Fibroblast of villous mesenchyme (primary cell): ENCODE measurements around the gene DCC. TPM values are rescaled to one million over a fixed set of nuclear protein-coding genes. Genes with fewer than 3 reads are reported as not detected.

Experiments
- DNase-seq: peaks from one replicate; pipeline ENCODE4 v3.0.0-alpha.2; 2010; ENCODE audit warnings: low read depth
- H3K4me3 ChIP-seq: 2 replicates; pipeline ENCODE4 v1.5.1; 2011; ENCODE audit warnings: low read depth, mild to moderate bottlenecking, low read length
- CTCF ChIP-seq: IDR thresholded peaks from 2 replicates; pipeline ENCODE4 v1.5.1; 2012; ENCODE audit warnings: low read depth, mild to moderate bottlenecking, low read length; ENCODE audit not compliant: insufficient read depth
- total RNA-seq: library from RNA; depleted of rRNA; stranded (reverse); fragments of >200 nt; gene quantifications from 2 replicates; pipeline ENCODE4 v1.2.3, GENCODE V29; 2012

DCC gene
- total RNA-seq, 1 donor: not detected

- no peak for TF ChIP-seq CTCF
- DNase-seq: no peak
- no peak overlapping the region for H3K4me3 ChIP-seq
Observed at GRCh38 chr18:52499016-52499415, 159.0 kb downstream of the DCC start.

- no peak overlapping the region for H3K4me3 ChIP-seq
- no peak for DNase-seq
- no peak for TF ChIP-seq CTCF
Observed at GRCh38 chr18:52499644-52500043, 159.6 kb downstream of the DCC start.

- no peak overlapping the region for H3K4me3 ChIP-seq
- no peak for DNase-seq
- no peak for TF ChIP-seq CTCF
Observed at GRCh38 chr18:52504589-52504988, 164.6 kb downstream of the DCC start.

- H3K4me3 ChIP-seq: no peak overlapping the region
- DNase-seq: no peak
- TF ChIP-seq CTCF: no peak
Observed at GRCh38 chr18:52510139-52510538, 170.1 kb downstream of the DCC start.

GRCh38 chr18:52518086-52518485 lies 178.1 kb downstream of the DCC start:
- no peak for TF ChIP-seq CTCF
- H3K4me3 ChIP-seq: no peak overlapping the region
- DNase-seq: no peak

- TF ChIP-seq CTCF: no peak
- no peak overlapping the region for H3K4me3 ChIP-seq
- no peak for DNase-seq
Observed at GRCh38 chr18:52519021-52519420, 179.0 kb downstream of the DCC start.

- no peak for DNase-seq
- no peak for TF ChIP-seq CTCF
Observed at GRCh38 chr18:52523566-52523965, 183.6 kb downstream of the DCC start.

More at GRCh38 chr18:52523566-52523965, 183.6 kb downstream of the DCC start:
- H3K4me3 ChIP-seq: no peak overlapping the region
